HepG2 (cell line): Measurements from ENCODE around the gene KCNQ2. TPM values are rescaled to one million over a fixed set of nuclear protein-coding genes. Genes with fewer than 3 reads are reported as not detected.

Experiments
- ATF3 ChIP-seq: sonication (generic); formaldehyde crosslinking; IDR thresholded peaks from 2 replicates; pipeline ENCODE4 v1.4.0; 2020; ENCODE audit warnings: missing genetic modification reagents
- CERS6 ChIP-seq: sonication (generic); formaldehyde crosslinking; IDR thresholded peaks from 2 replicates; pipeline ENCODE4 v1.5.0; 2020; ENCODE audit warnings: missing genetic modification reagents
- FOSL1 ChIP-seq: sonication (generic); formaldehyde crosslinking; IDR thresholded peaks from 2 replicates; pipeline ENCODE4 v1.9.0; 2021; ENCODE audit warnings: missing genetic modification reagents, borderline replicate concordance
- FOXO1 ChIP-seq: sonication (generic); formaldehyde crosslinking; IDR thresholded peaks from 2 replicates; pipeline ENCODE4 v1.4.0; 2020; ENCODE audit warnings: missing genetic modification reagents
- IKZF4 ChIP-seq: sonication (generic); formaldehyde crosslinking; IDR thresholded peaks from 2 replicates; pipeline ENCODE4 v1.5.1; 2020; ENCODE audit warnings: borderline replicate concordance, mild to moderate bottlenecking, low read depth, missing genetic modification reagents; ENCODE audit errors: not compliant biosample characterization
- KDM3A ChIP-seq: IDR thresholded peaks from 2 replicates; pipeline ENCODE4 v1.6.1; 2018; ENCODE audit warnings: low read depth, missing compliant biosample characterization
- MAFK ChIP-seq, 2 experiments: IDR thresholded peaks in 1 of 2; conservative IDR thresholded peaks in 1 of 2; 2 replicates each; pipeline ENCODE4 v1.6.1; 2011; ENCODE audit warnings: improper control_type of control experiment in 2 of 2, low read length in 2 of 2
- MAX ChIP-seq: IDR thresholded peaks from 2 replicates; pipeline ENCODE4 v1.6.1; 2012; ENCODE audit warnings: inconsistent platforms
- MTA1 ChIP-seq: sonication (generic); formaldehyde crosslinking; IDR thresholded peaks from 2 replicates; pipeline ENCODE4 v1.4.0; 2020; ENCODE audit warnings: missing genetic modification reagents, mild to moderate bottlenecking, borderline replicate concordance
- PTBP1 ChIP-seq: fragments of 200-400 bp; formaldehyde crosslinking; IDR thresholded peaks from 2 replicates; pipeline ENCODE4 v1.6.1; 2018; ENCODE audit warnings: low read length, low read depth; ENCODE audit not compliant: poor library complexity, severe bottlenecking
- SRSF4 ChIP-seq: fragments of 200-400 bp; formaldehyde crosslinking; IDR thresholded peaks from one replicate; pipeline ENCODE4 v1.6.1; 2018; ENCODE audit warnings: mild to moderate bottlenecking, low read depth, low read length, moderate library complexity; ENCODE audit not compliant: poor library complexity, severe bottlenecking
- TCF7 ChIP-seq: sonication (generic); IDR thresholded peaks from 2 replicates; pipeline ENCODE4 v1.6.1; 2016; ENCODE audit warnings: antibody characterized with exemption, low read depth
- ZNF747 ChIP-seq: sonication (generic); formaldehyde crosslinking; IDR thresholded peaks from 2 replicates; pipeline ENCODE4 v1.8.1; 2023; ENCODE audit warnings: missing genetic modification reagents, mild to moderate bottlenecking, borderline replicate concordance
- ZNF878 ChIP-seq: sonication (generic); formaldehyde crosslinking; IDR thresholded peaks from 2 replicates; pipeline ENCODE4 v1.8.1; 2023; ENCODE audit warnings: mild to moderate bottlenecking, missing genetic modification reagents, moderate library complexity
- polyA plus RNA-seq, 8 experiments: library from polyadenylated mRNA; depleted of rRNA in 3 of 8; stranded (reverse) in 7 of 8; unstranded in 1 of 8; fragments of >200 nt; fragmentation: Illumina TruSeq in 4 of 8; extraction: Trizol in 4 of 8; gene quantifications; 2 replicates each; pipeline versions ENCODE4 v1.2.1 to v1.2.3, GENCODE V29; 2011 to 2016; ENCODE audit warnings: low read depth in 4 of 8, missing spikeins in 1 of 8, mixed read lengths in 1 of 8; ENCODE audit not compliant: insufficient read depth in 1 of 8
- total RNA-seq, 5 experiments: library from RNA; depleted of rRNA; stranded (reverse); fragments of >200 nt; fragmentation: Illumina TruSeq; extraction: Trizol; gene quantifications; 2 replicates each; pipeline ENCODE4 v1.2.3, GENCODE V29; 2016; ENCODE audit warnings: low read depth in 1 of 5

Gene KCNQ2
- total and polyA plus RNA-seq, 2 of the 13 experiments (the other 11 are each of a cell fraction or from before 2014, with no cell fraction given) = not detected

- TF ChIP-seq CERS6 (CRISPR knock-in tag) (no peak), MTA1 (CRISPR knock-in tag) (0 out of 2 replicates have a peak, but pooled peaks have one; percentile 5), MAX (0 out of 2 replicates have a peak, but pooled peaks have one; percentile 27), TCF7 (no peak), ZNF747 (CRISPR knock-in tag) (no peak), ATF3 (no peak), FOSL1 (CRISPR knock-in tag) (0 out of 2 replicates have a peak, but pooled peaks have one; percentile 16), KDM3A (no peak), ZNF878 (no peak), SRSF4 (no peak), FOXO1 (CRISPR knock-in tag) (0 out of 2 replicates have a peak, but pooled peaks have one; percentile 21), IKZF4 (CRISPR knock-in tag) (no peak), MAFK (conservative IDR thresholded peaks at IDR 0.05 in 1 of 2, IDR thresholded peaks at IDR 0.05 in 1 of 2; ENCODE audit: low read length in 2 of 2) (no peak), PTBP1 (no peak)
Measured at GRCh38 chr20:63518946-63519667, 46.7 kb upstream of the KCNQ2 start (continued).
